HEK293 (cell line): ENCODE results near the gene TDRKH.

ENCODE experiments used
- BCL11B ChIP-seq: fragments of 450-650 bp; formaldehyde crosslinking; IDR thresholded peaks from 2 replicates; pipeline ENCODE4 v1.5.1; 2016; ENCODE audit warnings: low read depth, missing biosample characterization, missing genetic modification characterization
- EGR2 ChIP-seq: fragments of 450-650 bp; formaldehyde crosslinking; IDR thresholded peaks from 2 replicates; pipeline ENCODE4 v1.5.1; 2016; ENCODE audit warnings: low read depth, missing biosample characterization, missing genetic modification characterization
- KLF1 ChIP-seq: fragments of 450-650 bp; formaldehyde crosslinking; IDR thresholded peaks from 2 replicates; pipeline ENCODE4 v1.5.1; 2016; ENCODE audit warnings: missing biosample characterization, missing genetic modification characterization
- OVOL3 ChIP-seq: fragments of 450-650 bp; formaldehyde crosslinking; IDR thresholded peaks from 2 replicates; pipeline ENCODE4 v1.5.1; 2016; ENCODE audit warnings: missing biosample characterization, missing genetic modification characterization
- SP7 ChIP-seq: fragments of 450-650 bp; formaldehyde crosslinking; IDR thresholded peaks from 2 replicates; pipeline ENCODE4 v1.5.1; 2016; ENCODE audit warnings: missing biosample characterization, missing genetic modification characterization
- ZBTB17 ChIP-seq: fragments of 450-650 bp; formaldehyde crosslinking; IDR thresholded peaks from 2 replicates; pipeline ENCODE4 v1.5.1; 2016; ENCODE audit warnings: missing biosample characterization, missing genetic modification characterization
- ZNF157 ChIP-seq: fragments of 450-650 bp; formaldehyde crosslinking; IDR thresholded peaks from 2 replicates; pipeline ENCODE4 v1.5.1; 2016; ENCODE audit warnings: missing biosample characterization, missing genetic modification characterization
- ZNF174 ChIP-seq: fragments of 450-650 bp; formaldehyde crosslinking; IDR thresholded peaks from 2 replicates; pipeline ENCODE4 v1.5.0; 2017; ENCODE audit warnings: missing biosample characterization, mild to moderate bottlenecking, missing genetic modification characterization
- ZNF266 ChIP-seq: fragments of 450-650 bp; formaldehyde crosslinking; IDR thresholded peaks from 2 replicates; pipeline ENCODE4 v1.5.1; 2016; ENCODE audit warnings: missing biosample characterization, missing genetic modification characterization, low read depth
- ZNF354C ChIP-seq: fragments of 450-650 bp; formaldehyde crosslinking; IDR thresholded peaks from 2 replicates; pipeline ENCODE4 v1.5.1; 2016; ENCODE audit warnings: missing biosample characterization, missing genetic modification characterization, low read depth, borderline replicate concordance
- ZNF394 ChIP-seq: fragments of 450-650 bp; formaldehyde crosslinking; IDR thresholded peaks from 2 replicates; pipeline ENCODE4 v1.5.1; 2016; ENCODE audit warnings: missing biosample characterization, missing genetic modification characterization, mild to moderate bottlenecking, moderate library complexity, borderline replicate concordance
- ZNF501 ChIP-seq: fragments of 450-650 bp; formaldehyde crosslinking; IDR thresholded peaks from 2 replicates; pipeline ENCODE4 v1.5.1; 2016; ENCODE audit warnings: missing biosample characterization, missing genetic modification characterization
- ZNF510 ChIP-seq: fragments of 450-650 bp; formaldehyde crosslinking; IDR thresholded peaks from 2 replicates; pipeline ENCODE4 v1.5.1; 2018; ENCODE audit warnings: mild to moderate bottlenecking, missing genetic modification characterization, missing biosample characterization; ENCODE audit not compliant: insufficient replicate concordance
- ZNF623 ChIP-seq: fragments of 450-650 bp; formaldehyde crosslinking; IDR thresholded peaks from 2 replicates; pipeline ENCODE4 v1.5.1; 2016; ENCODE audit warnings: missing biosample characterization, missing genetic modification characterization
- ZNF776 ChIP-seq: fragments of 450-650 bp; formaldehyde crosslinking; IDR thresholded peaks from 2 replicates; pipeline ENCODE4 v1.5.0; 2017; ENCODE audit warnings: missing biosample characterization, missing genetic modification characterization, borderline replicate concordance
- TF ChIP-seq, protein P1 (sequence below): fragments of 450-650 bp; formaldehyde crosslinking; conservative IDR thresholded peaks from 2 replicates; pipeline ENCODE4 v1.5.1; 2016; ENCODE audit warnings: low read depth, missing biosample characterization, missing genetic modification characterization
- TF ChIP-seq, protein P2 (sequence below): fragments of 450-650 bp; formaldehyde crosslinking; IDR thresholded peaks from 2 replicates; pipeline ENCODE4 v1.5.1; 2016; ENCODE audit warnings: missing biosample characterization, missing genetic modification characterization
- TF ChIP-seq, protein P3 (sequence below): fragments of 450-650 bp; formaldehyde crosslinking; IDR thresholded peaks from 2 replicates; pipeline ENCODE4 v1.5.1; 2016; ENCODE audit warnings: missing biosample characterization, missing genetic modification characterization
- TF ChIP-seq, protein P4 (sequence below): fragments of 450-650 bp; formaldehyde crosslinking; IDR thresholded peaks from 2 replicates; pipeline ENCODE4 v1.5.1; 2016; ENCODE audit warnings: missing biosample characterization, missing genetic modification characterization
- TF ChIP-seq, protein P5 (sequence below): fragments of 450-650 bp; formaldehyde crosslinking; IDR thresholded peaks from 2 replicates; pipeline ENCODE4 v1.5.1; 2016; ENCODE audit warnings: missing biosample characterization, missing genetic modification characterization
- TF ChIP-seq, protein P6 (sequence below): fragments of 450-650 bp; formaldehyde crosslinking; IDR thresholded peaks from 2 replicates; pipeline ENCODE4 v1.5.1; 2017; ENCODE audit warnings: missing biosample characterization, missing genetic modification characterization
- TF ChIP-seq, protein P7 (sequence below): fragments of 450-650 bp; formaldehyde crosslinking; IDR thresholded peaks from 2 replicates; pipeline ENCODE4 v1.5.1; 2016; ENCODE audit warnings: missing biosample characterization, missing genetic modification characterization

TDRKH gene

DNA sequence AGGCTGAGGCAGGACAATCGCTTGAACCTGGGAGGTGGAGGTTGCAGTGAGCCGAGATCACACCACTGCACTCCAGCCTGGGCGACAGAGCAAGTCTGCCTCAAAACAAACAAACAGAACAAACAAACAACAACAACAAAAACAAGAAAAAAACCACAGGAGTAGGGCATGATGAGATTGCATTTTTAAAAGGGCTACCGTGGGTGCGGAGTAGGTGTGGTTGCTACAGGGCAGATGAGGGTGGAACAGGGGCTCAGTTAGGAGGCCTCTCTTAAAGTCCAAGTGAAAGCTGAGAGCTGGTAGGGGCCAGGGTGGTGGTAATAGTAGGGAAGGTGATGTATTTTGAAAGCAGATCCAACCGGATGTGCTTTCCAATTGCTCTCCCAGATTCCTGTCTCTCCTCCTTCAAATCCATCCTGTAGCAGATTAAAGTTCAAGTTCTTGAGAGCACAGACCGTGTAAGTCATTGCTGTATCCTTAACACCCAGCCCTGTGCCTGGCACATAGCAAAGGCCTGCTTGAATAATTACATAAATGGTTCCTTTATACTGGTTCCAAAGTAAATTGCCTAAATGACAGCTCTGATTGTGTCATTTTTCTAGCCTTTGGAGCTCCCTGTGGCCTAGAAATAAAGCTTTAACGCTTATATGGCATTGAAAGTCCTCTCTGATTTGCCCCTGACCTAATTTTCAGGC, 19.1 kb upstream of the TDRKH start (continued):
- TF ChIP-seq, protein P1, sequence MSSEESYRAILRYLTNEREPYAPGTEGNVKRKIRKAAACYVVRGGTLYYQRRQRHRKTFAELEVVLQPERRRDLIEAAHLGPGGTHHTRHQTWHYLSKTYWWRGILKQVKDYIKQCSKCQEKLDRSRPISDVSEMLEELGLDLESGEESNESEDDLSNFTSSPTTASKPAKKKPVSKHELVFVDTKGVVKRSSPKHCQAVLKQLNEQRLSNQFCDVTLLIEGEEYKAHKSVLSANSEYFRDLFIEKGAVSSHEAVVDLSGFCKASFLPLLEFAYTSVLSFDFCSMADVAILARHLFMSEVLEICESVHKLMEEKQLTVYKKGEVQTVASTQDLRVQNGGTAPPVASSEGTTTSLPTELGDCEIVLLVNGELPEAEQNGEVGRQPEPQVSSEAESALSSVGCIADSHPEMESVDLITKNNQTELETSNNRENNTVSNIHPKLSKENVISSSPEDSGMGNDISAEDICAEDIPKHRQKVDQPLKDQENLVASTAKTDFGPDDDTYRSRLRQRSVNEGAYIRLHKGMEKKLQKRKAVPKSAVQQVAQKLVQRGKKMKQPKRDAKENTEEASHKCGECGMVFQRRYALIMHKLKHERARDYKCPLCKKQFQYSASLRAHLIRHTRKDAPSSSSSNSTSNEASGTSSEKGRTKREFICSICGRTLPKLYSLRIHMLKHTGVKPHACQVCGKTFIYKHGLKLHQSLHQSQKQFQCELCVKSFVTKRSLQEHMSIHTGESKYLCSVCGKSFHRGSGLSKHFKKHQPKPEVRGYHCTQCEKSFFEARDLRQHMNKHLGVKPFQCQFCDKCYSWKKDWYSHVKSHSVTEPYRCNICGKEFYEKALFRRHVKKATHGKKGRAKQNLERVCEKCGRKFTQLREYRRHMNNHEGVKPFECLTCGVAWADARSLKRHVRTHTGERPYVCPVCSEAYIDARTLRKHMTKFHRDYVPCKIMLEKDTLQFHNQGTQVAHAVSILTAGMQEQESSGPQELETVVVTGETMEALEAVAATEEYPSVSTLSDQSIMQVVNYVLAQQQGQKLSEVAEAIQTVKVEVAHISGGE = no peak
- TF ChIP-seq ZNF623 (tag by site-specific recombination) (no peak), ZNF510 (tag by site-specific recombination) (no peak), ZNF394 (tag by site-specific recombination) (no peak), ZNF776 (tag by site-specific recombination) (no peak), SP7 (tag by site-specific recombination) (no peak), ZNF354C (tag by site-specific recombination) (no peak), ZNF266 (tag by site-specific recombination) (no peak), ZNF174 (tag by site-specific recombination) (no peak), ZNF157 (tag by site-specific recombination) (no peak), ZBTB17 (tag by site-specific recombination) (no peak), BCL11B (tag by site-specific recombination) (no peak), KLF1 (tag by site-specific recombination) (peak; percentile 83), ZNF501 (tag by site-specific recombination) (no peak), OVOL3 (no peak), EGR2 (peak; percentile 12; the same call in 1 of the 2 replicates)
- TF ChIP-seq, protein P2, sequence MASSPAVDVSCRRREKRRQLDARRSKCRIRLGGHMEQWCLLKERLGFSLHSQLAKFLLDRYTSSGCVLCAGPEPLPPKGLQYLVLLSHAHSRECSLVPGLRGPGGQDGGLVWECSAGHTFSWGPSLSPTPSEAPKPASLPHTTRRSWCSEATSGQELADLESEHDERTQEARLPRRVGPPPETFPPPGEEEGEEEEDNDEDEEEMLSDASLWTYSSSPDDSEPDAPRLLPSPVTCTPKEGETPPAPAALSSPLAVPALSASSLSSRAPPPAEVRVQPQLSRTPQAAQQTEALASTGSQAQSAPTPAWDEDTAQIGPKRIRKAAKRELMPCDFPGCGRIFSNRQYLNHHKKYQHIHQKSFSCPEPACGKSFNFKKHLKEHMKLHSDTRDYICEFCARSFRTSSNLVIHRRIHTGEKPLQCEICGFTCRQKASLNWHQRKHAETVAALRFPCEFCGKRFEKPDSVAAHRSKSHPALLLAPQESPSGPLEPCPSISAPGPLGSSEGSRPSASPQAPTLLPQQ (tag by site-specific recombination) = peak; percentile 59; the same call in 1 of the 2 replicates
- TF ChIP-seq, protein P3, sequence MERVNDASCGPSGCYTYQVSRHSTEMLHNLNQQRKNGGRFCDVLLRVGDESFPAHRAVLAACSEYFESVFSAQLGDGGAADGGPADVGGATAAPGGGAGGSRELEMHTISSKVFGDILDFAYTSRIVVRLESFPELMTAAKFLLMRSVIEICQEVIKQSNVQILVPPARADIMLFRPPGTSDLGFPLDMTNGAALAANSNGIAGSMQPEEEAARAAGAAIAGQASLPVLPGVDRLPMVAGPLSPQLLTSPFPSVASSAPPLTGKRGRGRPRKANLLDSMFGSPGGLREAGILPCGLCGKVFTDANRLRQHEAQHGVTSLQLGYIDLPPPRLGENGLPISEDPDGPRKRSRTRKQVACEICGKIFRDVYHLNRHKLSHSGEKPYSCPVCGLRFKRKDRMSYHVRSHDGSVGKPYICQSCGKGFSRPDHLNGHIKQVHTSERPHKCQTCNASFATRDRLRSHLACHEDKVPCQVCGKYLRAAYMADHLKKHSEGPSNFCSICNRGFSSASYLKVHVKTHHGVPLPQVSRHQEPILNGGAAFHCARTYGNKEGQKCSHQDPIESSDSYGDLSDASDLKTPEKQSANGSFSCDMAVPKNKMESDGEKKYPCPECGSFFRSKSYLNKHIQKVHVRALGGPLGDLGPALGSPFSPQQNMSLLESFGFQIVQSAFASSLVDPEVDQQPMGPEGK (tag by site-specific recombination) = no peak
- TF ChIP-seq, protein P4, sequence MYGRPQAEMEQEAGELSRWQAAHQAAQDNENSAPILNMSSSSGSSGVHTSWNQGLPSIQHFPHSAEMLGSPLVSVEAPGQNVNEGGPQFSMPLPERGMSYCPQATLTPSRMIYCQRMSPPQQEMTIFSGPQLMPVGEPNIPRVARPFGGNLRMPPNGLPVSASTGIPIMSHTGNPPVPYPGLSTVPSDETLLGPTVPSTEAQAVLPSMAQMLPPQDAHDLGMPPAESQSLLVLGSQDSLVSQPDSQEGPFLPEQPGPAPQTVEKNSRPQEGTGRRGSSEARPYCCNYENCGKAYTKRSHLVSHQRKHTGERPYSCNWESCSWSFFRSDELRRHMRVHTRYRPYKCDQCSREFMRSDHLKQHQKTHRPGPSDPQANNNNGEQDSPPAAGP (tag by site-specific recombination) = 0 out of 2 replicates have a peak, but pooled peaks have one; percentile 25
- TF ChIP-seq, protein P5, sequence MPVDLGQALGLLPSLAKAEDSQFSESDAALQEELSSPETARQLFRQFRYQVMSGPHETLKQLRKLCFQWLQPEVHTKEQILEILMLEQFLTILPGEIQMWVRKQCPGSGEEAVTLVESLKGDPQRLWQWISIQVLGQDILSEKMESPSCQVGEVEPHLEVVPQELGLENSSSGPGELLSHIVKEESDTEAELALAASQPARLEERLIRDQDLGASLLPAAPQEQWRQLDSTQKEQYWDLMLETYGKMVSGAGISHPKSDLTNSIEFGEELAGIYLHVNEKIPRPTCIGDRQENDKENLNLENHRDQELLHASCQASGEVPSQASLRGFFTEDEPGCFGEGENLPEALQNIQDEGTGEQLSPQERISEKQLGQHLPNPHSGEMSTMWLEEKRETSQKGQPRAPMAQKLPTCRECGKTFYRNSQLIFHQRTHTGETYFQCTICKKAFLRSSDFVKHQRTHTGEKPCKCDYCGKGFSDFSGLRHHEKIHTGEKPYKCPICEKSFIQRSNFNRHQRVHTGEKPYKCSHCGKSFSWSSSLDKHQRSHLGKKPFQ = peak; percentile 48; the same call in 1 of the 2 replicates
- TF ChIP-seq, protein P6, sequence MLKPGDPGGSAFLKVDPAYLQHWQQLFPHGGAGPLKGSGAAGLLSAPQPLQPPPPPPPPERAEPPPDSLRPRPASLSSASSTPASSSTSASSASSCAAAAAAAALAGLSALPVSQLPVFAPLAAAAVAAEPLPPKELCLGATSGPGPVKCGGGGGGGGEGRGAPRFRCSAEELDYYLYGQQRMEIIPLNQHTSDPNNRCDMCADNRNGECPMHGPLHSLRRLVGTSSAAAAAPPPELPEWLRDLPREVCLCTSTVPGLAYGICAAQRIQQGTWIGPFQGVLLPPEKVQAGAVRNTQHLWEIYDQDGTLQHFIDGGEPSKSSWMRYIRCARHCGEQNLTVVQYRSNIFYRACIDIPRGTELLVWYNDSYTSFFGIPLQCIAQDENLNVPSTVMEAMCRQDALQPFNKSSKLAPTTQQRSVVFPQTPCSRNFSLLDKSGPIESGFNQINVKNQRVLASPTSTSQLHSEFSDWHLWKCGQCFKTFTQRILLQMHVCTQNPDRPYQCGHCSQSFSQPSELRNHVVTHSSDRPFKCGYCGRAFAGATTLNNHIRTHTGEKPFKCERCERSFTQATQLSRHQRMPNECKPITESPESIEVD (tag by site-specific recombination) = no peak
- TF ChIP-seq, protein P7, sequence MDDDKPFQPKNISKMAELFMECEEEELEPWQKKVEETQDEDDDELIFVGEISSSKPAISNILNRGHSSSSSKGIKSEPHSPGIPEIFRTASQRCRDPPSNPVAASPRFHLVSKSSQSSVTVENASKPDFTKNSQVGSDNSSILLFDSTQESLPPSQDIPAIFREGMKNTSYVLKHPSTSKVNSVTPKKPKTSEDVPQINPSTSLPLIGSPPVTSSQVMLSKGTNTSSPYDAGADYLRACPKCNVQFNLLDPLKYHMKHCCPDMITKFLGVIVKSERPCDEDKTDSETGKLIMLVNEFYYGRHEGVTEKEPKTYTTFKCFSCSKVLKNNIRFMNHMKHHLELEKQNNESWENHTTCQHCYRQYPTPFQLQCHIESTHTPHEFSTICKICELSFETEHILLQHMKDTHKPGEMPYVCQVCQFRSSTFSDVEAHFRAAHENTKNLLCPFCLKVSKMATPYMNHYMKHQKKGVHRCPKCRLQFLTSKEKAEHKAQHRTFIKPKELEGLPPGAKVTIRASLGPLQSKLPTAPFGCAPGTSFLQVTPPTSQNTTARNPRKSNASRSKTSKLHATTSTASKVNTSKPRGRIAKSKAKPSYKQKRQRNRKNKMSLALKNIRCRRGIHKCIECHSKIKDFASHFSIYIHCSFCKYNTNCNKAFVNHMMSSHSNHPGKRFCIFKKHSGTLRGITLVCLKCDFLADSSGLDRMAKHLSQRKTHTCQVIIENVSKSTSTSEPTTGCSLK = no peak
